ENCODE results near the gene DDX31. TPM values are rescaled to one million over a fixed set of nuclear protein-coding genes. Genes with fewer than 3 reads are reported as not detected.

The DDX31 gene
- total RNA-seq, 1 donor from 2014 or later: 12.9 TPM

- DNase-seq (ENCODE audit: extremely low read depth, low read depth, low spot score): no peak
Observed at GRCh38 chr9:132638240-132638639, 31.5 kb downstream of the DDX31 start.

- DNase-seq (ENCODE audit: extremely low read depth, low read depth, low spot score): no peak
Observed at GRCh38 chr9:132637801-132638200, 32.0 kb downstream of the DDX31 start.

- DNase-seq (ENCODE audit: extremely low read depth, low read depth, low spot score): no peak
Observed at GRCh38 chr9:132637351-132637750, 32.4 kb downstream of the DDX31 start.

GRCh38 chr9:132634327-132634726 is 35.5 kb downstream of the DDX31 start:
- DNase-seq (ENCODE audit: extremely low read depth, low read depth, low spot score): no peak

- no peak for DNase-seq (ENCODE audit: extremely low read depth, low read depth, low spot score)
Observed at GRCh38 chr9:132632413-132633129, 37.2 kb downstream of the DDX31 start.

- no peak for DNase-seq (ENCODE audit: extremely low read depth, low read depth, low spot score)
Observed at GRCh38 chr9:132631685-132632084, 38.1 kb downstream of the DDX31 start.

GRCh38 chr9:132631280-132631679 is 38.5 kb downstream of the DDX31 start:
- no peak for DNase-seq (ENCODE audit: extremely low read depth, low read depth, low spot score)

- DNase-seq (ENCODE audit: extremely low read depth, low read depth, low spot score): no peak
Observed at GRCh38 chr9:132630811-132631210, 39.0 kb downstream of the DDX31 start.

GRCh38 chr9:132630116-132630515 is 39.7 kb downstream of the DDX31 start:
- no peak for DNase-seq (ENCODE audit: extremely low read depth, low read depth, low spot score)

- DNase-seq (ENCODE audit: extremely low read depth, low read depth, low spot score): no peak
Observed at GRCh38 chr9:132628746-132629145, 41.0 kb downstream of the DDX31 start.

GRCh38 chr9:132627594-132627993 is 42.2 kb downstream of the DDX31 start:
- no peak for DNase-seq (ENCODE audit: extremely low read depth, low read depth, low spot score)

GRCh38 chr9:132627106-132627505 is 42.7 kb downstream of the DDX31 start:
- no peak for DNase-seq (ENCODE audit: extremely low read depth, low read depth, low spot score)

GRCh38 chr9:132626285-132626684 is 43.5 kb downstream of the DDX31 start:
- DNase-seq (ENCODE audit: extremely low read depth, low read depth, low spot score): no peak

GRCh38 chr9:132622159-132622558 is 47.6 kb downstream of the DDX31 start:
- DNase-seq (ENCODE audit: extremely low read depth, low read depth, low spot score): no peak

GRCh38 chr9:132616725-132617124 is 53.1 kb downstream of the DDX31 start:
- no peak for DNase-seq (ENCODE audit: extremely low read depth, low read depth, low spot score)

GRCh38 chr9:132615774-132616173 is 54.0 kb downstream of the DDX31 start:
- DNase-seq (ENCODE audit: extremely low read depth, low read depth, low spot score): no peak

- no peak for DNase-seq (ENCODE audit: extremely low read depth, low read depth, low spot score)
Observed at GRCh38 chr9:132614324-132614723, 55.5 kb downstream of the DDX31 start.

- DNase-seq (ENCODE audit: extremely low read depth, low read depth, low spot score): no peak
Observed at GRCh38 chr9:132610661-132611060, 59.1 kb downstream of the DDX31 start.

GRCh38 chr9:132609829-132610228 is 60.0 kb downstream of the DDX31 start:
- no peak for DNase-seq (ENCODE audit: extremely low read depth, low read depth, low spot score)

GRCh38 chr9:132609184-132609583 is 60.6 kb downstream of the DDX31 start:
- no peak for DNase-seq (ENCODE audit: extremely low read depth, low read depth, low spot score)

- DNase-seq (ENCODE audit: extremely low read depth, low read depth, low spot score): no peak
Observed at GRCh38 chr9:132606066-132606465, 63.7 kb downstream of the DDX31 start.

- DNase-seq (ENCODE audit: extremely low read depth, low read depth, low spot score): no peak
Observed at GRCh38 chr9:132605387-132605786, 64.4 kb downstream of the DDX31 start.

- DNase-seq (ENCODE audit: extremely low read depth, low read depth, low spot score): no peak
Observed at GRCh38 chr9:132602207-132602606, 67.6 kb downstream of the DDX31 start.

Measured in glomerular endothelial cell (primary cell).